Stimulated activated CD8-positive, alpha-beta memory T cell treated with anti-CD3 and anti-CD28 coated beads, Interleukin-15, amount 100 ng/mL, for 1 hour (primary cell): Measurements from ENCODE around the gene NEURL2.
"Not testable (repeated sequence)": the region's sequence is repeated elsewhere in the genome, so short reads cannot be mapped to it uniquely, and the experiment has no call there.

ENCODE experiments used
- DNase-seq: peaks from one replicate; pipeline ENCODE4 v3.0.0-alpha.2; 2020; ENCODE audit warnings: low read depth

NEURL2 gene, protein sequence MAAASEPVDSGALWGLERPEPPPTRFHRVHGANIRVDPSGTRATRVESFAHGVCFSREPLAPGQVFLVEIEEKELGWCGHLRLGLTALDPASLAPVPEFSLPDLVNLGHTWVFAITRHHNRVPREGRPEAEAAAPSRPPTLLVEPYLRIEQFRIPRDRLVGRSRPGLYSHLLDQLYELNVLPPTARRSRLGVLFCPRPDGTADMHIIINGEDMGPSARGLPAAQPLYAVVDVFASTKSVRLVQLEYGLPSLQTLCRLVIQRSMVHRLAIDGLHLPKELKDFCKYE

DNA sequence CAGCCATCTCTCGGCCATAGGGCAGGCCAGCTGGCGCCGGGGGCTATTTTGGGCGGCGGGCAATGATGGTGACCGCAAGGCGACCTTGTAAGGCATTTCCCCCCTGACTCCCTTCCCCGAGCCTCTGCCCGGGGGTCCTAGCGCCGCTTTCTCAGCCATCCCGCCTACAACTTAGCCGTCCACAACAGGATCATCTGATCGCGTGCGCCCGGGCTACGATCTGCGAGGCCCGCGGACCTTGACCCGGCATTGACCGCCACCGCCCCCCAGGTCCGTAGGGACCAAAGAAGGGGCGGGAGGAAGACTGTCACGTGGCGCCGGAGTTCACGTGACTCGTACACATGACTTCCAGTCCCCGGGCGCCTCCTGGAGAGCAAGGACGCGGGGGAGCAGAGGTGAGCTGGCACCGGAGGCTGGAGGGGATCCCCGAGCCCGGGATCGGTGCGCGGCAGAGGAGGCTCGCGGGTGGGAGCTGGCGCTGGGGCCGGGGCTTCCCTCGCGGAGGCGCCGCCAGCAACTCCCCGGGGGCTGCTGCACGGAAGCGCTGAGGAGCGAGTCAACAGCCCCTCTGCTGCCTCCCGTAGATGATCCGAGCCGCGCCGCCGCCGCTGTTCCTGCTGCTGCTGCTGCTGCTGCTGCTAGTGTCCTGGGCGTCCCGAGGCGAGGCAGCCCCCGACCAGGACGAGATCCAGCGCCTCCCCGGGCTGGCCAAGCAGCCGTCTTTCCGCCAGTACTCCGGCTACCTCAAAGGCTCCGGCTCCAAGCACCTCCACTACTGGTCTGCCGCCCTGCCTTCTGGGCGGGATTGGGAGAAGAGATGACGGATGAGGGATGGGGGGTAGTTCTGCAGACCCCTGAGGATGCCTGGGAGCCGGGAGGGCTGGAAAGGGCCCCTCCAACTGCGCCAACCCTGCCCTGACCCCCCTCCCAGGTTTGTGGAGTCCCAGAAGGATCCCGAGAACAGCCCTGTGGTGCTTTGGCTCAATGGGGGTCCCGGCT lies at the start of gene NEURL2, which contains the start of gene CTSA:
NEURL2 (minus strand) TSS at position 224 of the 999 bp plus-strand sequence; CDS start at position 7, 217 bp downstream.
CTSA (plus strand) TSS at position 351 of the 999 bp plus-strand sequence; CDS start at position 585, 234 bp downstream.
- peak; percentile 70 for DNase-seq

DNA sequence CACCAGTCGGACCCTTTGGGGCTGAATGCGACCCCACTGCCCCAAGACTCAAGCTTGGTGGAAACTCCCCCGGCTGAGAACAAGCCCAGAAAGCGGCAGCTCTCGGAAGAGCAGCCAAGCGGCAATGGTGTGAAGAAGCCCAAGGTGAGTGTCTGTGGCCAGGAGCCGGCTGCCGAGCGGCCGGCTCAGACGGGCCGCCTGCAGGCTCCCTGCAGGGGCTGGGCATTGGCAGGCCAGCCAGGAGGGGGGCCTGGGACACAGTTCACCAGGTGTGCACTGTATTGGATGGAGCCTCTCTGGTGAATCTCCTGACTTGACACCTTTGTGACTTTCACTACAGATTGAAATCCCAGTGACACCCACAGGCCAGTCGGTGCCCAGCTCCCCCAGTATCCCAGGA lies 49.5 kb upstream of the NEURL2 start:
- DNase-seq = no peak

DNA sequence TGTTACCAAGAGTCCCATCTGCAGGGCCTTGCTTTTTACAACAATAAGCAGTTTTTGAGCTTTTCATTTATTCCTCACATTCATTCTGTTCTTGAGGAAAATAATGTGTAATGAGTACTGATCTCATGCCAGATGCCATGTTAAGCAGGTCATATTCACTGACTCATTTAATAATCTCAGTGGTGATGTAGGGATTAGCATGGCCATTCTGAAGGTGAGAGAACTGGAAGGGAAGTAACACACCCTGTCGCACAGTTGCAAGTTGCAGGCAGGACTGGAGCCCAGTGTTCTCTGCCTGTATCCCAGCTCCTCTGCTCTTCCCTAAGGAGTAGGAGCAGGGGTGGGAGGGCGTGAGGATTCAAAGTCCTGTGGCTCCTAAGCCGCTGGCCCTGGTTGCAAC lies 49.0 kb upstream of the NEURL2 start:
- no peak for DNase-seq

DNA sequence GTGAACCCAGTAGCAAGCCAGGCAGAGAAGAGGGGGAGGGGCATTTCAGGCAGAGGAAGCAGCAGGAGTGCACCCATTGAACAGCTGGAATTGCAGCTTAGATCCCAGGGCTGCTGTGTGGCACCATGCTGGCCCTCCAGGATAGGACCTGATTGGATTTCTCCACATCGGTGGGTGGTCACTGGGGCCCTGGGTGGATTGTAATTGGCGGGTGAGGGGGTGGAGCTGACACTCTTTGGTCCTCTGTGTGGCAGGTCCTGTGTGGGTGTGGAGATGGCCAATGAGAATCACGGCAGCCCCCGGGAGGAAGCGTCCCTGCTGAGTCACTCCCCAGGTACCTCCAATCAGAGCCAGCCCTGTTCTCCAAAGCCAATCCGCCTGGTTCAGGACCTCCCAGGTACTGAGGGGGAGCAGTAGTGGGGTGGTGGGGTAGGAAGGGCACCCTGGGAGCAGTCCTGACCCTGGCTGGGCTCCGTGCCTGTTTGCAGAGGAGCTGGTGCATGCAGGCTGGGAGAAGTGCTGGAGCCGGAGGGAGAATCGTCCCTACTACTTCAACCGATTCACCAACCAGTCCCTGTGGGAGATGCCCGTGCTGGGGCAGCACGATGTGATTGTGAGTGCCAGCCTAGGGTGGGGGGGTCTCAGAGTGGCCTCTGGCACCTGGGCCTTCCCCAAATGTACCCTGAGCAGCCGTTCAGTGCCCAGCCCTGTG lies 47.9 kb upstream of the NEURL2 start:
- DNase-seq = no peak

DNA sequence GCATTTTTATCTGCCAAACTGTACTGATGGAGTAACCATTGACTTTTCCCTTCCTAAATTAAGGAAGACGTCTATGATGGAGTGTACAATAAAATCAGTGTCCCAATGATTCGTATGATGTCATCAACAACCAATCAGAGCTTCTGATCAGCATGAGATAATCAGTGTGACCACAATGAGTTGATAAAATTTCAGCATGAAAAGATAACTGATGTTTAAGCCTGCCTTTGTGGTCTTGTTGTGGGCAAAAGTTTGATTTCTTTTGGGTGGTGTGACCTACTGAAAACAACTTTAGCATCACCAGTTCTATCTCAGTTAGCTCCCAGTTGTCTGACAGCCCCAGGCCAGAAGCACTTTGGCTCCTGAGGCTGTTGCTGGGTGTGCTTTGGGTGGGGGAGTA lies 46.8 kb upstream of the NEURL2 start:
- DNase-seq = no peak

DNA sequence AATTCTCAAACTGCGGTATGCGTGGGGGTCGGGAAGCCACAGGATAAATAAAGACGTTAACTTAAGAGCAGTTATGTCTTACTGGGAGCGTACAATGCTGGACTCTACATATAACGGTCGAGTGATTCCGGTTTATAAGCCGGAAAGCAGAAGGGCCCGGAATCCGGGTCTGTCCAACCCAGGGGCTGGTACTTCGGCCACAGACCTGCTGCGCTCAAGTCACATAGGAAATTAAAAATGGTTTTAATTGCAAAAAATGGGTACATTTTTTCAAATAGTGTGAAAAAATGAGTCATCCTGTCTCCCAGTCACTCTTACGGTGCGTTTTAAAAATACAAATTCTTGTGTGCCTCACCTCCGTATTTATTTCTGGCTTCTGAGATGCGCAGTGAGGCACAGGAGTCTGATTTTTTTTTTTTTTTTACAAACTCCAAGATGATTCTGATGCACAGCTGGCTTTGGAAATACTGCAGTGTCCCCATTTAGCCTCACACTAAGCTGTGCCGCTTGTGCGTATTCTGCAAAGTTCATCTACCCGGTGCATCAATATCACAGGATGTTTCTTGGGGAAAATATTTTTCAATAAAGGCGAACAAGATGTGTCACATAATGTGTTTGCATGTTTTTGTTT lies 44.5 kb upstream of the NEURL2 start:
- DNase-seq = no peak

DNA sequence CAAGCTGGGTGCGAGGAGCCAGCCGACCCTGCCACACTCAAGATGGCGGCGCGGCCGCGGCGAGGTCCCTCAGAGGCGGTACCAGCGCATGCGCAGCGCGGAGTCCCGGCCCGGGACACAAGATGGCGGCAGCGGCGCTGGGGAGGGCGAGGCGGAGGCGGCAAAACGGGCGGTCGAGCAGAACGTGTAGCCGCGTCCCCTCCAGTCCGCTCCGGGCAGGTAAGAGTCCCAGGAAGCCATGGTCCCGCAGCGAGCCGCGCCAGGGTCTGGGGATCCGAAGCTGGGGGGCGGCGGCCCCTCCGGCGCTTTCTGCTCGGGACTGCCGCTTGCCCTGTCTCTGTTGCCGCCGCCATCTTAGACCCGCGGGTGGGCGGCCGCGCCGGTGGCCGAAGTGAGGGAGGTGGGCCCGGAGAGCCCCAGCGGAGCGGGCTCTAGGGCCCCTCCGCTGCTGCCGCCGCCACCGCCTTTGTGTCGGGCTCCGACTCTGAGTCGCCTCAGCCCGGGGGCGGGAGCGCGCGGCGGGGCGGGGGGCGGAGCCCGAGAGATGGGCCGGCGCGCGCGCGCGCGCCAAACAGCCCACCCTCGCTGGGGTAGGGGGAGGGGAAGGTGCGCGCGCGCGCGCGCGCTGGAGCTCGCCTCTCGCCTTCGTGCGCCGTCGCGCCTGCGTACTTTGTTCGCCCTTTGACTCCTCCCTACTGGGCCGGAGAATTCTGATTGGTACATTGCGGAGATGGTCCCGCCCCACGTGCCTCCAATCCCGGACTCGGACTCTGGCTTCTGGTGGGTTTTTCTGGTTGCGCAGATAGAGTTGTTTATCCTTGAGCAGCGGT lies 43.8 kb upstream of the NEURL2 start, which contains the start of gene PCIF1:
PCIF1 (plus strand) TSS at position 98 of the 830 bp plus-strand sequence. CDS start 4,317 bp downstream, outside the sequence.
- DNase-seq = peak; percentile 95

DNA sequence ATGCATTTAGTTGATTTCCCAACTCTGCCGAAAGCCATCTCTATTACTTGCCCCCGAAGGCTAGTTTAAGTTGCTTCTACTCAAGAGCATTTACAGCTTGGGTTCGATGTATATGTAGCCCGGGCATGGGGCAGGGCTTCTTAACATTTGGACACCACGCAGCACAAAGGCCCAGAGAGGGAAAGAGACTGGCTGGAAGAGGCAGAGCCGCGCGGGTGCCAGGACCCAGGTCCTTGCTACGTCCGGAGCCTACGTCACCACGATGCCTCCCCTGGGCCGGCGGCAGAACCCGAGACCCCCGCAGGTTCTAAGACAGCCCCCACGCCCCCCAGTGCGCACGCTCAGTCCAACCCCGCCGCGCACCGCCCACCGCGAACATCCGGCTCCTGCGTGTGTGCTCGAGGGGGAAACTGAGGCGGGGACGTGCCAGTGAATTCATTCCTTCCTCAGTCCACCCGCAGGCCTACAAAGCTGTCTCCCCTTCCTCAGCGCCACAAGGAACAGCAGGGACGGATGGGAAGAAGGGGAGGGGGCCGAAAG lies 43.1 kb upstream of the NEURL2 start:
- DNase-seq = peak; percentile 20

DNA sequence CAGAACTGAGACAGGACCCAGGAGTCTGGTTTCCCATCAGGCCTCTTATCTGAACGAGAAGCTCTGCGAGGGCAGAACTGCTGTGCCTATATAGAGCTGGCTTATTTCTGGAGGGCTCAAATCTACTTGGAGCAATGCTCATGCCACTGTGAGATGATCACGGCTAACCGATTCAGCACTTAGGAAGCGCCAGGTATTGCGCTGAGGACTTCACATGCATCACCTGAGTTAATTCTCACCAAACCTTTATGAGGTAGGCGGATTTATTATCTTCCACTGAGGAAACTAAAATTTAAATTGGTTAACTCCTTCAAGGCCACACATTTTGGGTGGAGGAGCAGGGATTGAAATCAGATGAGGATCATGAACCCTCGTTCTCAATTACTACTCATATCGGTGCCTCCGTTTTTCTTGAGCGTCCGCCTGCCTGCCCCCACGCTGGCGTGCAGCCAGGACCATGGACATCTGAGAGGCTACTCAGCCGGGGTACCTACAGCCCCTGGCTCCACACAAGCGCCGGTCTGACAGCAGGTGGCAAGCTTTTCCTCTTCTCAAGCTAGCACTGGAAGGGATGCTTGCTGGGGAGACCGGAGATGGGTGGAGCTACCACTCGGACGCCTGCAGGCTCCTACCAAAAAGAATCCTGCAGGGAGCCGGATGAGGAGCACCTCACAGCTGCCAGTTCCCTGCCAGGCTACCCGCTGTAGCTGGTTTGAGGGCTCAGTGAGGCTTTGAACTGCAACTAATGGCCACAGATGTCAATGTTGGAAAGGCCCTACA lies 42.4 kb upstream of the NEURL2 start:
- DNase-seq = peak; percentile 14

DNA sequence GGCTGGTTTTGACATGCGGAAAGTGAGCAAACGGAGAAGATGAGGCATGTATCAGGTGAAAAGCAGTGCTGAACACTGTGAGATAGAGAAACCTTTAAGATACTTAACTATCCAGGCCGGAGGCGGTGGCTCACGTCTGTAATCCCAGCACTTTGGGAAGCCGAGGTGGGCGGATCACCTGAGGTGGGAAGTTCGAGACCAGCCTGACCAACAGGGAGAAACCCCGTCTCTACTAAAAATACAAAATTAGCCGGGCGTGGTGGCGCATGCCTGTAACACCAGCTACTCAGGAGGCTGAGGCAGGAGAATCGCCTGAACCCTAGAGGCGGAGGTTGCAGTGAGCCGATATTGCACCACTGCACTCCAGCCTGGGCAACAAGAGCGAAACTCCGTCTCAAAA lies 40.7 kb upstream of the NEURL2 start:
- not testable (repeated sequence) for DNase-seq

DNA sequence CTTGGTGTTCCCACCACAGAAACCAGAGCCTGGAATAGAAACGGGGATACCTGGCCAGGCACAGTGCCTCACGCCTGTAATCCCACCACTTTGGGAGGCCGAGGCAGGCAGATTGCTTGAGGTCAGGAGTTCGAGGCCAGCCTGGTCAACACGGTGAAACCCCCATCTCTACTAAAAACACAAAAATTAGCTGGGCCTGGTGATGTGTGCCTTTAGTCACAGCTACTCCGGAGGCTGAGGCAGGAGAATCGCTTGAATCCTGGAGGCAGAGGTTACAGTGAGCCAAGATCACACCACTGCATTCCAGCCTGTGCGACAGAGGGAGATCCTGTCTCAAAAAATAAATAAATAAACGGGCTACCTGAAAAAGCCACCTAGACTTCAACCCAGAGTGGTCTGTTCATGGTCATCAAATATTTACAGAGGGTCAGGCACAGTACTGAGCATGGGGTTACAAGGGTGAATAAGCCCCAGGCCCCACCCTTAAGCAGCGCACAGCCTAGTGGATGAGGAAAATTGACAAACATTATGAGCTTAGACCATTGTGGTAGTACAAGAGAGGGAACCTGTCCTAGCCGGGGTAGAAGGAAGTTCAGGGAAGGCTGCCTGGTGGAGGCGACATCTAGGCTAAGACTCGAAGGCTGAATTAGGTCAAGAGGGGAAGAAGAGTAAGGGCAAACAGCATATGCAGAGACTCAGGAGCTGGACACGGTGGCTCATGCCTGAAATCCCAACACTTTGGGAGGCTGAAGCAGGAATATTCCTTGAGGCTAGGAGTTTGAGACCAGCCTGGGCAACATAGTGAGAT lies 36.3 kb upstream of the NEURL2 start:
- DNase-seq = no peak

DNA sequence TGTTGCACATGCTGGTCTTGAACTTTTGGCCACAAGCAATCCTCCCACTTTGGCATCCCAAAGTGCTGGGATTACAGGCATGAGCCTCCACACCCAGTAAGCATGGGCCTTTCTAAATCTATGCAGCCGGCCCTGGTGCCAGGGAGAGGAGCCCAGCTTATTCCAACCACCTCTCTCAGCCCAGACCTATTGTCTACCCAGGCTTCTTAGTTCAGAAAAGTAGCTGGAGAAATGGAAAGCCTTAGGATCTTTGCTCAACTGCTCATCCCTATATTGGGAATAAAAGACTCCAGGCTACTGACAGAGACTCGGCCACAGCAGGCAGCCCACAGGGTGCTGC lies 35.7 kb upstream of the NEURL2 start:
- DNase-seq = no peak

DNA sequence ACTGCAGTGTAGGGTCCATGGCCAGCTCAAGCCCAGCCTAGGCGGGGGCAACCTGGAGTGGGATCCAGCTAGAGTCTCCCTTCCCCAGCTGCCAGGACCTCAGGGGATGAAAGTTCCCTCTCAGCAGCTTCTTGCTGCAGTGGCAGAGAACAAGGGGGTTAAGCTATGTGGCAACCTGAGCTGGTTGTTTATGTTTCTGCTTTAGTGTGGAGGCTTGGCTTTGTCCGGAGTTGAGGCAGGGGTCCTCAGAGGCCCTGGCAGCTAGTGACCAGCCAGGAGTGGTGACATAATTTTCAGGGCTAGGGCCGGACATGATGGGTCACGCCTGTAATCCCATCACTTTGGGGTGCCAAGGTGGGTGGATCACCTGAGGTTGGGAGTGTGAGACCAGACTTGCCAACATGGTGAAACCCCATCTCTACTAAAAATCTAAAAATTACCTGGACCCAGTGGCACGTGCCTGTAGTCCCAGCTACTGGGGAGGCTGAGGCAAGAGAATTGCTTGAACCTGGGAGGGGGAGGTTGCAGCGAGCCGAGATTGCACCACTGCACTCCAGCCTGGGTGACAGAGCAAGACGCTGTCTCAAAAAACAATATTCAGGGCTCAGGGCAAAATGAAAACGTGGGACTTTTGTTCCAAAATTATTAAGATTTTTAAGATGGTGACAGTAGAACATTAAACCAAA lies 35.0 kb upstream of the NEURL2 start:
- DNase-seq = no peak

DNA sequence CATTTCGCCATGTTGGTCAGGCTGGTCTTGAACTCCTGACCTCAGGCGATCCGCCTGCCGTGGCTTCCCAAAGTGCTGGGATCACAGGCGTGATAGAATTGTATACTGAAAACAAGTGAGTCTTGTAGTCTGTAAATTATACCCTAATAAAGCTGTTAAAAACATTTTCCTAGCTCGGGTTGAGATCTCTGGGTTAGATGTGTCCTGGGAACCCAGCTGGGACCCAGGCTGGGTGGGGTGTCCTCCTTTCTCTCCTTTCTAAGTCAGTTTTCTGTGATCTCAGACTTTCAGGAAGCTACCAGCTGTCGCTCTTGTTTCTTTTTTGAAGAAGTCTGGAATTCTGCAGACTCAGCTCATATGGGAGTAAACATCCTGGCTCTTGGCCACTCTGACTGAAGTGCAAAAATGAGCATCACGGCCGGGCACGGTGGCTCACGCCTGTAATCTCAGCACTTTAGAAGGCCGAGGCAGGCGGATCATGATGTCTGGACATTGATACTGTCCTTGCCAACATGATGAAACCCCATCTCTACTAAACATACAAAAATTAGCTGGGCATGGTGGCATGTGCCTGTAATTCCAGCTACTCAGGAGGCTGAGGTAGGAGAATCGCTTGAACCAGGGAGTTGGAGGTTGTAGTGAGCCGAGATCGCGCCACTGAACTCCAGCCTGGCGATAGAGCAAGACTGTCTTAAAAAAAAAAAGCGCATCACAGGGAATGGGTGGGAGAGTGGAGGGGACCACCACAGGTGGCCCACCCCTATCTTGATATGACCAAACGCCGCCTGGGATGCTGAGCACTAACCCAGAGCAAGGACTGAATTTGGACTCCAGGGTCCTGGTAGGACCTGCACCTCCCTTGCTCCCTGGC lies 33.6 kb upstream of the NEURL2 start:
- no peak for DNase-seq

DNA sequence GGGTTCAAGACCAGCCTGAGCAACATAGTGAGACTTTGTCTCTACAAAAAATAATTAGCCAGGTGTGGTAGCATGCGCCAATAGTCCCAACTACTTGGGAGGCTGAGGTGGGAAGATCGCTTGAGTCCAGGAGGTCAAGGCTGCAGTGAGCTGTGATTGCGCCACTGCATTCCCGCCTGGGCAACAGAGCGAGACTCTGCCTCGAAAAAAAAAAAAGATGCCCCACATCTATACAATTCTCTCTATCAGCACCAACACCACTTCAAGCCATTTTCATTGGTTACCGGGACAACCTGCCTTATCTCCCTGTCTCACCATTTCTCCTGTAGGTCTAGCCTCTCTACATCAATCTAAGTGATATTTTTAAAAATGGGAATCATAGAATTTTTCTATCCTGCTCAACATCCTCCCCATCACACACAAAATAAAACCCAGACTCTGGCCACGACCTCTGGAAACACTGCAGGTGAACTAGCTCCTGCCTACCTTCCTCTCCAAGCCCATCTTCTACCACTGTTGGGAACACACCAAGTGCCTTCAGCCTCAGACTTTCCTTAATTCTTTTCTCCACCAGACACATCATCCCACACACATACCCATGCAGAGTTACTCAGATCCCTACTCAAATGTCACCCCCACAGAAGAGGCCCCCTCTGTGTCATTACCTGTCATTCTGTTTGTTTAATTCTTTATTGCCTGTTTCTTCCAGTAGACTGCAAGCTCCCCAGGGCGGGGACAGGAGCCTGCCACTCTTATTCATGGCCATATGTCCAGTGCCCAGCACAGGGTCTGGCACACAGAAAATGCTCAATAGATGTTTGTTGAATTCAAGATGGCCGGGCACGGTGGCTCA lies 30.6 kb upstream of the NEURL2 start:
- DNase-seq = no peak
